Endothelial cell (in vitro differentiated cells): Measurements from ENCODE around the gene NME8. TPM values are rescaled to one million over a fixed set of nuclear protein-coding genes. Genes with fewer than 3 reads are reported as not detected.

ENCODE experiments used
- DNase-seq: peaks from one replicate; pipeline ENCODE4 v3.0.0; 2021; ENCODE audit warnings: low spot score
- H3K27ac Mint-ChIP-seq: one replicate; pipeline ENCODE4 v1.8.0; 2021; ENCODE audit warnings: mixed read lengths, inconsistent platforms; ENCODE audit not compliant: unreplicated experiment
- H3K27me3 Mint-ChIP-seq: one replicate; pipeline ENCODE4 v1.8.0; 2021; ENCODE audit warnings: mild to moderate bottlenecking, moderate library complexity, mixed read lengths, inconsistent platforms; ENCODE audit not compliant: unreplicated experiment
- H3K36me3 Mint-ChIP-seq: one replicate; pipeline ENCODE4 v1.8.0; 2021; ENCODE audit warnings: mild to moderate bottlenecking, low read depth, mixed read lengths, inconsistent platforms; ENCODE audit not compliant: unreplicated experiment
- H3K4me1 Mint-ChIP-seq: one replicate; pipeline ENCODE4 v1.8.0; 2021; ENCODE audit warnings: mild to moderate bottlenecking, mixed read lengths, inconsistent platforms; ENCODE audit not compliant: unreplicated experiment
- H3K4me3 Mint-ChIP-seq: one replicate; pipeline ENCODE4 v1.8.0; 2021; ENCODE audit warnings: mild to moderate bottlenecking, mixed read lengths, inconsistent platforms; ENCODE audit not compliant: unreplicated experiment
- H3K9me3 Mint-ChIP-seq: one replicate; pipeline ENCODE4 v1.8.0; 2021; ENCODE audit warnings: mixed read lengths, inconsistent platforms; ENCODE audit not compliant: unreplicated experiment
- total RNA-seq: library from RNA; stranded (reverse); fragmentation: NEBNext Ultra II Directional; extraction: Animal tissue kit (Norgen Biotek cat#: 25700); gene quantifications from one replicate; pipeline ENCODE4 v1.2.1, GENCODE V29; 2021; ENCODE audit not compliant: unreplicated experiment
- TF ChIP-seq, protein P1 (sequence below): fragments of 200-600 bp; sonication (generic); IDR thresholded peaks from one replicate; pipeline ENCODE4 v1.5.0; 2021; ENCODE audit warnings: antibody characterized with exemption; ENCODE audit not compliant: unreplicated experiment

NME8 gene
- total RNA-seq, 1 donor from 2014 or later = not detected

DNA sequence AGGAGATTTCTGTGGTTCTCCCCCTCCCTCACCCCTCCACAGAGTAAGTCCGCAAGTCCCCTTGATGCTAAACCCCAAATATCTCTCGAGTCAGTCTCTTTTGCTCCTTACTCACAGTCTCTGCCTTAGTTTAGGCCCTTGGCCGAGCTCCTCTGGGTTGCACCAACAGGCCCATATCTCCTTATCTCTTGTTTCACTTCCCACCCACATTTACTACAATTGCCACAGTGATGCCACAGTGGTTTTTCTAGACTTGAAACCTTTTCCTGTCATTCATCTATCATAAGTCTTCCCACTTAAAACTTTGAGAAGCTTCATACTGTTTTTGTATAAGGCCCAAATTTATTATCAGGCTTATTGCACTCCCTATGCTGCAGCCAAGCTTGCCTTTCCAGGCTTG is 23.4 kb upstream of the NME8 start:
- Mint-ChIP-seq H3K27ac (no peak overlapping the region), H3K4me1 (peaks cover 4% of the 10 kb centered on the region), H3K4me3 (no peak overlapping the region), H3K36me3 (no peaks in the 10 kb centered on the region), H3K27me3 (no peaks in the 10 kb centered on the region), H3K9me3 (no peaks in the 10 kb centered on the region)
- no peak for DNase-seq
- TF ChIP-seq, protein P1, sequence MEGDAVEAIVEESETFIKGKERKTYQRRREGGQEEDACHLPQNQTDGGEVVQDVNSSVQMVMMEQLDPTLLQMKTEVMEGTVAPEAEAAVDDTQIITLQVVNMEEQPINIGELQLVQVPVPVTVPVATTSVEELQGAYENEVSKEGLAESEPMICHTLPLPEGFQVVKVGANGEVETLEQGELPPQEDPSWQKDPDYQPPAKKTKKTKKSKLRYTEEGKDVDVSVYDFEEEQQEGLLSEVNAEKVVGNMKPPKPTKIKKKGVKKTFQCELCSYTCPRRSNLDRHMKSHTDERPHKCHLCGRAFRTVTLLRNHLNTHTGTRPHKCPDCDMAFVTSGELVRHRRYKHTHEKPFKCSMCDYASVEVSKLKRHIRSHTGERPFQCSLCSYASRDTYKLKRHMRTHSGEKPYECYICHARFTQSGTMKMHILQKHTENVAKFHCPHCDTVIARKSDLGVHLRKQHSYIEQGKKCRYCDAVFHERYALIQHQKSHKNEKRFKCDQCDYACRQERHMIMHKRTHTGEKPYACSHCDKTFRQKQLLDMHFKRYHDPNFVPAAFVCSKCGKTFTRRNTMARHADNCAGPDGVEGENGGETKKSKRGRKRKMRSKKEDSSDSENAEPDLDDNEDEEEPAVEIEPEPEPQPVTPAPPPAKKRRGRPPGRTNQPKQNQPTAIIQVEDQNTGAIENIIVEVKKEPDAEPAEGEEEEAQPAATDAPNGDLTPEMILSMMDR = no peak

DNA sequence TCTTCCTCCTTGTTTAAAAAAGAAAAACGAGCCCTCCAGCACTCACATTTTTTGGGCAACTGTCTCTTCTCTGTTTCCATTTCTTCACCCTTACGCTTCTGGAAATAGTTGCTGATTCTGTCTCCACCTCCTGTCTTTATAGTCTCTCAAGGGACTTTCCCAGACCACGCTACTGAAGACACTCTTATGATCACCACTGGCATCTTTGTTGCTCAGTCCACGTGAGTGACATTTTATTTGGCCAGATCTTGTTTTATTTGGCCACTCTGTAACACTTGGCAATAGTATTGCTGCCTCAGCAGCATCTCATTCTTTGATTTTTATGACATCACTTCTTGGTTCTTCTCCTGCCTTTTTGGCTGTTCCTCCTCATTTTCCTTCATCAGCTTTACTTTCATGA is 21.6 kb upstream of the NME8 start:
- Mint-ChIP-seq H3K27me3 (no peaks in the 10 kb centered on the region), H3K4me3 (no peak overlapping the region), H3K36me3 (no peaks in the 10 kb centered on the region), H3K4me1 (peaks cover 4% of the 10 kb centered on the region), H3K27ac (no peak overlapping the region), H3K9me3 (no peaks in the 10 kb centered on the region)
- DNase-seq = no peak
- TF ChIP-seq, protein P1 = no peak

DNA sequence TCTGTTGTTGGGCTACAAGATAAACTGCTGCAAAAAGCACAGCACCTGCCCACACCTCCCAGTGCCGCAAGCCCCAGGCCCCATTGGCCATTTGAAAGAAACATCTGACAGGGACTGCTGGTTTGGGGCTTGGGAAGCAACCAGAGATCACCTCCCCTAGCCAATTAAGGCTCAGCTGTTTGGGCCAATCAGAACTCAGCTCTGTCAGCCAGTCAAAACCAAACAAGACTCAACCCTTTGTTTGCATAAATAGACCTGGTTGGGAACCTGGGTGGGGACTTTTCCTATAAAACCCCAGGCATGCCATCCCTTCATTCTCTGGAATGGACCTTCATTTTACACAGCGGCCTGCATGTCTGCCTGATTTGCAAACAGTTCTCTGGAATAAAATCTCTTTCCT is 17.2 kb upstream of the NME8 start:
- H3K9me3 Mint-ChIP-seq = no peaks in the 10 kb centered on the region
- no peak overlapping the region for H3K27ac Mint-ChIP-seq
- no peaks in the 10 kb centered on the region for H3K27me3 Mint-ChIP-seq
- no peaks in the 10 kb centered on the region for H3K4me1 Mint-ChIP-seq
- TF ChIP-seq, protein P1 = no peak
- no peaks in the 10 kb centered on the region for H3K36me3 Mint-ChIP-seq
- DNase-seq = no peak
- no peak overlapping the region for H3K4me3 Mint-ChIP-seq

DNA sequence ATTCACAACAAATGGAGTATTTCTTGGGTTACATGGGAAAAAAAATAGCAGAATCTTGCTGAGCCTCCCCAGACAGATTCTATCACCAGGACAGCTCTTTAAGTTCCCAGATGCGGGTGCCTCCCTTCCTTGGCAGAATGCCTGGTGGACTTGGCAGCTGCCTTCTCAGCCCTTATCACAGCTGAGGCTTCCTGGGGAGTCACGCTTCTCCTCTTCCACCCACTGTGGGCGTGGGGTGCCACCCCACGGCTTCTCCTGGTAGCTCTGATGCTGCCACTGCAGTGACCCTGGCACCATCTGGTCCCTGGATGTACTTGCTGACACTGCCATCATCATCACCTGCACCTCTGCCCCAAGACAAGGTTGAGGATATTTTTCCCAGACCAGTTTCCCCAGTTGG is 16.2 kb upstream of the NME8 start:
- H3K27me3 Mint-ChIP-seq = no peaks in the 10 kb centered on the region
- H3K27ac Mint-ChIP-seq = no peak overlapping the region
- H3K4me1 Mint-ChIP-seq = no peaks in the 10 kb centered on the region
- TF ChIP-seq, protein P1 = no peak
- H3K36me3 Mint-ChIP-seq = no peaks in the 10 kb centered on the region
- DNase-seq = no peak
- H3K4me3 Mint-ChIP-seq = no peak overlapping the region
- H3K9me3 Mint-ChIP-seq = no peaks in the 10 kb centered on the region

DNA sequence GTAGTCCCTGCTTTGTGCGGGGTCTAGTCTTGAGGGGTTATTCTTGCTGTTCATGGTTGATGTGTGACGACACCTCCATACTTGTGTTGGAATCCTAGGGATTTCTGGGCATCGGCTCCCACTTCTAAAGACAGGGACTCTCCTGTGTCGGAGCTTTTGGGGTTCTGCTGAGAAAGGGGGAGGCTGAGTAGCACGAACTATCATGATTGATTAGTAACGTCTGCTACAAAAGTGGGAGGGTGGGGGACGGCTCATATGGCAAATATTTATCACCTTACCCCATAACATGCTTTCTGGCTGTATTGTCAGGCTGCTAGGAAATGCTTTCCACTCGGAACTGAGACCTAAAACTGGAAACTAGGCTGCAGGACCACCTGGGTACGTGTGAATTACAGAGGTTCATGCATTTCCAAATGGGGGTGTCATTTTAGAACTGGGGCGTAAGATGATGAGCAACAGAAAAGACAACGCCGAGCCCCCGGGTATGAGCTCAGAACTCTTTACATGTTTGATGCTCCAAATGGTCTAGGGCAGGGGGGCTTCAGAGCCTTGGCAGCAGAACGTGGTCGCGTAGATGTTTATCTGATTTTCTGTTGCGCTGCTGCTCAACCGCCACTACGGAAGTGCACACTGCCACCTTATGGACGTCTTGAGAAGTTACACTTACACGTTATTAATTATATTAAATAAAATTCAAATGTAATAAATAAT is 15.1 kb upstream of the NME8 start:
- Mint-ChIP-seq H3K27me3 (no peaks in the 10 kb centered on the region), H3K27ac (no peak overlapping the region), H3K4me1 (no peaks in the 10 kb centered on the region), H3K9me3 (no peaks in the 10 kb centered on the region), H3K4me3 (no peak overlapping the region), H3K36me3 (no peaks in the 10 kb centered on the region)
- DNase-seq = peak; percentile 42
- TF ChIP-seq, protein P1 = peak; percentile 84
